NCI-H1930 (cell line): ENCODE results near the gene XRCC3.

Source experiments
- DNase-seq, 2 experiments: peaks; one replicate each; lab custom pipeline; 2025; lab: John Stamatoyannopoulos, UW

XRCC3 gene

GRCh38 chr14:103738701-103739451 lies 23.6 kb upstream of the XRCC3 start:
- DNase-seq, result no peak

GRCh38 chr14:103738166-103738565 lies 22.9 kb upstream of the XRCC3 start:
- DNase-seq, result no peak

- no peak for DNase-seq
Observed at GRCh38 chr14:103737432-103738045, 22.3 kb upstream of the XRCC3 start.

- no peak for DNase-seq
Observed at GRCh38 chr14:103736546-103737431, 21.5 kb upstream of the XRCC3 start.

DNA sequence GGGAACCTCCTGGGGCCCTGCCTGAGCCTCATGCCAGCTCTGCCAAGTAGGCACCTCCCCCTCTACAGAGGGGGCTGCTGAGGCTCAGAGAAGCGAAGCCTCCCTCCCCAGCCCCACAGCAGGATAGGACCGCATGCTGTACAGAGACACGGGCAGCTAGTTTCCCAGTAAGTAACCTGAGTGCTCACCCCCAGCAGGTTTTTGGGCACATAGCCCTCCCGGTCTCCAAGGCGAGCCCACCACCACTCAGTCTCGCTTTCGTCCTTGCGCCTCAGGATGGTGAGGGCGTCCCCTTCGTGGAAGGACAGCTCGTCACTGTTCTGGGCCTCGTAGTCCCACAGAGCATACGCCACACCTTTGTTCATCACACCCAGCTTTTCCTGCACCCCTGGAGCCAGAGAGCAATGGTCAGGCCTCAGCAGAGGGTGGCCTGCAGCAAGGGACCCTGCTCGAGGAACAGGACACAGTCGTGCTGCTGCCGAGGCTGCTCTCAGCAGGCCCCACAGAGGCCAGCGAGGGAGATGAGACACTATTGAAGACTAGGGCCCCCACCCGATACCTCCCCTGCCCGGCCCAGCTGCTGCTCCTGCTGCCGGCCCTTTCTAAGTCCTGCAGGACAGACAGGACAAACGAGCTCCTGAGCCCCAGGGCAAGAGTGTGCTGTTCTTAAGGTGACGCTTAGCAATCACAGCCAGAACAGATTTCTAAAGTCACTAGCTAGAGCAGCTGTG lies 20.7 kb upstream of the XRCC3 start:
- DNase-seq, result no peak

GRCh38 chr14:103735439-103735814 lies 20.2 kb upstream of the XRCC3 start:
- no peak for DNase-seq

DNA sequence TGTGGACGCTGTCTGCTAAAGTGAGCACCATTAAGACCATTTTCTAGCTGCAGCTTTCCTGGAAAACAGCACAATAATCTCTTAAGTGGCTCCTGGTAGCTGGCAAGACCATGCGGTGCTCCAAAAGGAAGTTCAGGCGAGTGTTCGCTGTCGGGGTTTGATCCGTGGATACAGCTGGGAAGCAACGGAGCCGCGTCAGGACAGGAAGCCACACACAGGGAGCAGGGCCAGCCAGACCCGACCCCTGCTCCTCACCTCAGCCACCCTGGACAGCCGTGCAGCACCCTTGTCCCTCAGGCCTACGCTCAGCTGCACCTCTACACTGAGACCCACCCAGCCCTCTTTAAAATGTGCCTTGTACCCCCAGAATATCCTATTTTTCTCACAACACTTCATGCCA lies 19.8 kb upstream of the XRCC3 start:
- no peak for DNase-seq

- no peak for DNase-seq
Observed at GRCh38 chr14:103734081-103734888, 19.0 kb upstream of the XRCC3 start.

GRCh38 chr14:103733651-103734050 lies 18.4 kb upstream of the XRCC3 start:
- DNase-seq, result no peak

GRCh38 chr14:103732868-103733620 lies 17.8 kb upstream of the XRCC3 start:
- DNase-seq, result no peak

GRCh38 chr14:103731916-103732867 lies 16.9 kb upstream of the XRCC3 start:
- no peak for DNase-seq

GRCh38 chr14:103731481-103731880 lies 16.2 kb upstream of the XRCC3 start:
- no peak for DNase-seq

DNA sequence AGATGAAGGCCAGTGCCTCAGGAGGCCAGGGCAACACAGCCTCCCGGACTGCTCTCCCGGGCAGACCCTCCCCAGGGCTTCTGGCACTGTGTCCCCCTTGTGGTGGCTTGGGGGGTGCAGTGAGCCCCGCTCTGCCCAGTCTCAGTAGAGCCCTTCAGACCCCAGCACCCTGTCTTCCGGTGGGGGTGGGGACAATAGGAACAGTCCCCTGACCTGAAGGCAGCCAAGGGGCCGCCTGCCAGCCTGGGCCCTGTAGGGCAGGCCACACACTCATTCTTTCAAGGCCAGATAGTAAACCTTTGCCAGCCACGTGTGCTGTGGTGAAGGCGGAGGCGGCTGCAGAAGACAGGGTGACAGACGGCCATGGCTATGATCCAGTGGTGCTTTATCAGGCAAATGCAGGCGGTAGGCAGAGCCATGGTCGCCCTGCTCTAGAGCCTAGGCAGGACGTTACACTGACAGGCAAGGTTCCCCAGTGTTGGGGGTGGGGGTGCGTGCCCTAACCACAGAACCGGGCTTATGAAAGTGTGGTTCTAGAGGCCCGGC lies 15.3 kb upstream of the XRCC3 start:
- no peak for DNase-seq

GRCh38 chr14:103729496-103730448 lies 14.5 kb upstream of the XRCC3 start:
- no peak for DNase-seq

DNA sequence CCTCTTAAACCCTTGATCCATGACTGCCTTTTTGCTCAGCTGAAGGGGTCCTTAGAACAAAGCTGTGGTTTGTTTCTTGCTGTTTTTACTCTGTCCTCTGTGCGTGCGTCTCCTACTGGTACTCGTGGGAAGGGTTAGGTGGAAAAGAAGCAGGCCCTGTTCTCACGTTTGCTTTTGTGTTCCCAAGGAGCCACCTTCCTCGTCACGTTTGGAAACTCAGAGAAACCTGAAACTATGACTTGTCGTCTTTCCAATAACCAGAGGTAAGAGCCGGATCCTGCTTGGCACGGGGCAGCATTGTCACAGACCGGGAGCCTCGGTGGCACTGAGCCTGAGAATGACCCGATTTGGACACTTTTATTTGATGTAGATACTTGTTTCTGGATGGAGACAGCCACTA lies 13.5 kb upstream of the XRCC3 start:
- DNase-seq, result no peak

- DNase-seq, result no peak
Observed at GRCh38 chr14:103728141-103728540, 12.9 kb upstream of the XRCC3 start.

- DNase-seq, result no peak
Observed at GRCh38 chr14:103727313-103727980, 12.2 kb upstream of the XRCC3 start.
